VCaP (cell line): ENCODE data around the gene CST11.

Experiments used
- H3K27ac ChIP-seq: fragments of 450-650 bp; 2 replicates; pipeline ENCODE4 v1.5.1; 2017
- TF ChIP-seq, protein P1 (sequence below): fragments of 450-650 bp; conservative IDR thresholded peaks from 2 replicates; pipeline ENCODE4 v1.5.1; 2017; ENCODE audit warnings: mild to moderate bottlenecking, moderate library complexity

The CST11 gene

GRCh38 chr20:23442436-23442835, 10.2 kb downstream of the CST11 start:
- TF ChIP-seq, protein P1, sequence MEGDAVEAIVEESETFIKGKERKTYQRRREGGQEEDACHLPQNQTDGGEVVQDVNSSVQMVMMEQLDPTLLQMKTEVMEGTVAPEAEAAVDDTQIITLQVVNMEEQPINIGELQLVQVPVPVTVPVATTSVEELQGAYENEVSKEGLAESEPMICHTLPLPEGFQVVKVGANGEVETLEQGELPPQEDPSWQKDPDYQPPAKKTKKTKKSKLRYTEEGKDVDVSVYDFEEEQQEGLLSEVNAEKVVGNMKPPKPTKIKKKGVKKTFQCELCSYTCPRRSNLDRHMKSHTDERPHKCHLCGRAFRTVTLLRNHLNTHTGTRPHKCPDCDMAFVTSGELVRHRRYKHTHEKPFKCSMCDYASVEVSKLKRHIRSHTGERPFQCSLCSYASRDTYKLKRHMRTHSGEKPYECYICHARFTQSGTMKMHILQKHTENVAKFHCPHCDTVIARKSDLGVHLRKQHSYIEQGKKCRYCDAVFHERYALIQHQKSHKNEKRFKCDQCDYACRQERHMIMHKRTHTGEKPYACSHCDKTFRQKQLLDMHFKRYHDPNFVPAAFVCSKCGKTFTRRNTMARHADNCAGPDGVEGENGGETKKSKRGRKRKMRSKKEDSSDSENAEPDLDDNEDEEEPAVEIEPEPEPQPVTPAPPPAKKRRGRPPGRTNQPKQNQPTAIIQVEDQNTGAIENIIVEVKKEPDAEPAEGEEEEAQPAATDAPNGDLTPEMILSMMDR, result no peak
- H3K27ac ChIP-seq, result no peak overlapping the region

DNA sequence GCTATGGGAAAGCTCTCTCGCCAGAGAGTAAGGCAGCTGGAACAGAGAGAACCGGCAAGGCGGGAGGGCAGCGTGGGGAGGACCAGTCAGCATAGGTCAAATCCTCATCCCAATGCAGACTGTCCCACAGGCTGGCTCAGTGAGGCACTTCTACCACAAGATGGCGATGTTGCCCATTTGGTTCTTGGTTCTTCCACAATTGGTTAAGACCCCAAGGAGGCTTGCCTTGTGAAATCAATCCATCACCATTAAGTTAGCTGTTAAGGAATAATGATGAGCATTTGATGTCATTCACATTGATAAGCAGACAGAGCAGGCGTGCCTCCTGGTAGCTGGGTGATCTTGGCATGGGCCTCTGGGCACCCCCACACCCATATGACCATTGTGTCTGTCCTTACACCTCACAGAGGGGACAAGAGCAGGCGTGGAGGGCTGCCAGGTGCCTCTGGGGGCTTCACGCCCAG, 10.8 kb downstream of the CST11 start:
- TF ChIP-seq, protein P1, result peak; percentile 96
- H3K27ac ChIP-seq, result no peak overlapping the region

GRCh38 chr20:23440004-23440403, 12.7 kb downstream of the CST11 start:
- H3K27ac ChIP-seq, result no peak overlapping the region
- TF ChIP-seq, protein P1, result no peak

GRCh38 chr20:23438661-23439060, 14.0 kb downstream of the CST11 start:
- H3K27ac ChIP-seq, result no peak overlapping the region
- TF ChIP-seq, protein P1, result no peak

GRCh38 chr20:23437126-23437899, 15.4 kb downstream of the CST11 start:
- peak overlapping the region; percentile 57 for H3K27ac ChIP-seq
- TF ChIP-seq, protein P1, result no peak

DNA sequence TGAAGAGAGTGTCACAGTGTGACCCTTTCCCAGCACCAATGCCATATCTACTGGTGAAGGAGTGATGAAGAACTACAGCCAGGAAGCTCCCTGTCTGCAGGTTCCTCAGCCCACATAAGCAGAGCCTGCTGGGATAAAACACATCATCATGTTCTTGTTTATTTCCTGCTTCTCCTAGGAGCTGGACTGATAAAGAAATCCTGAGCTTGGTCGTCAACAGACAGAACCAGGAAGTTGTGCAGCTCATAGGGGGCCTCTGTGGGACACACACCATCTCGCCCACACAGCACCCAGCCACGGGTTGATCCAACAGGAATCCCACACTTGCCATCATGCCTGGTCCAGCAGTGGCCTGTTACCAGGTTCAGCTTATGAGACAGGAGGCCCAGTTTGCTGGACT, 16.0 kb downstream of the CST11 start:
- TF ChIP-seq, protein P1, result no peak
- peak overlapping the region; percentile 57 for H3K27ac ChIP-seq

GRCh38 chr20:23435626-23436539, 16.8 kb downstream of the CST11 start:
- peak overlapping the region; percentile 57 for H3K27ac ChIP-seq
- TF ChIP-seq, protein P1, result no peak
